Activated naive CD8-positive, alpha-beta T cell treated with anti-CD3 and anti-CD28 coated beads, Interleukin-2, amount 50 U/mL, for 24 hours (primary cell): ENCODE data around the gene CTTNBP2.

Source experiments
- ATAC-seq: fragments of 150-1000 bp; cut with Tn5 transposase; one replicate; pipeline ENCODE4 v1.10.0; 2021
- DNase-seq: peaks from one replicate; pipeline ENCODE4 v3.0.0; 2021
- H3K27ac Mint-ChIP-seq: one replicate; pipeline ENCODE4 v1.8.0; 2021; ENCODE audit warnings: mild to moderate bottlenecking, mixed read lengths
- H3K27me3 Mint-ChIP-seq: one replicate; pipeline ENCODE4 v1.8.0; 2021; ENCODE audit warnings: mixed read lengths
- H3K36me3 Mint-ChIP-seq: one replicate; pipeline ENCODE4 v1.8.0; 2021; ENCODE audit warnings: low read depth, mixed read lengths
- H3K4me1 Mint-ChIP-seq: one replicate; pipeline ENCODE4 v1.8.0; 2021; ENCODE audit warnings: mixed read lengths
- H3K4me3 Mint-ChIP-seq: one replicate; pipeline ENCODE4 v1.8.0; 2021; ENCODE audit warnings: mild to moderate bottlenecking, moderate library complexity, mixed read lengths
- H3K9me3 Mint-ChIP-seq: one replicate; pipeline ENCODE4 v1.8.0; 2021; ENCODE audit warnings: mixed read lengths

Gene CTTNBP2

DNA sequence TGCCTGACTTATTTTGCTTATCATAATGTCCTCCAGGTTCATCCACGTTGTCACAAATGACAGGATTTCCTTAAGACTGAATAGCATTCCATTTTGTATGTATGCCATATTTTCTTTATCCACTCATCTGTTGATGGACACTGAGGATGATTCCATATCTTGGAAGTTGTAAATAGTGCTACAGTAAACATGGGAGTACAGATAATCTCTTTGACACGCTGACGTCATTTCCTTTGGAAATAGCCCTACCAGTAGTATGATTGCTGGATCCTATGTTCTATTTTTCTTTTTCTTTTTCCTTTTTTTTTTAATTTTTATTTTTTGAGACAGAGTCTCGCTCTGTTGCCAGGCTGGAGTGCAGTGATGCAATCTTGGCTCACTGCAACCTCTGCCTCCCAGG lies 167.6 kb downstream of the CTTNBP2 start:
- no peak overlapping the region for H3K4me3 Mint-ChIP-seq
- H3K36me3 Mint-ChIP-seq, result no peaks in the 10 kb centered on the region
- ATAC-seq (no peak), DNase-seq (no peak)
- H3K4me1 Mint-ChIP-seq, result no peaks in the 10 kb centered on the region
- H3K27ac Mint-ChIP-seq, result no peak overlapping the region
- peaks cover 4% of the 10 kb centered on the region for H3K9me3 Mint-ChIP-seq
- H3K27me3 Mint-ChIP-seq, result peaks cover 2% of the 10 kb centered on the region

DNA sequence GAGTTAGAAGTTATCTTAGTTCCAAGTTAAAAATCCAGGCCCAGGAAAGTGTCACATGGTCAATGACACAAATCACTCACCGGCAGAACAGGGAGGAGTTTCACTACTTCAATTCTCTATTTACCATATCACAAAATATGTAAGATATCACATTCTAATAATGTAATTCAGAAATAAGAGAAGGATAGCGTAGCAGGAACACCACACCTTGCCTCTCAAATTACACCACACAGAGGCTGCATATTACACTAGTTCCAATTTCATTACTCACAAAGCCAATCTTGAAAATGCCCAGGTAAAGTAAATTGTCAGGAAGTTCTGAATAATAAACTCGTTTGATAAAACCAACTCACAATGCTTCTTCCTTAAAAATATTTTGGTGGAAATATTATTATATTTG lies 169.2 kb downstream of the CTTNBP2 start:
- Mint-ChIP-seq H3K4me3 (no peak overlapping the region), H3K9me3 (peaks cover 4% of the 10 kb centered on the region), H3K36me3 (no peaks in the 10 kb centered on the region), H3K4me1 (no peaks in the 10 kb centered on the region), H3K27ac (no peak overlapping the region), H3K27me3 (peaks cover 2% of the 10 kb centered on the region)
- DNase-seq (no peak), ATAC-seq (no peak)

DNA sequence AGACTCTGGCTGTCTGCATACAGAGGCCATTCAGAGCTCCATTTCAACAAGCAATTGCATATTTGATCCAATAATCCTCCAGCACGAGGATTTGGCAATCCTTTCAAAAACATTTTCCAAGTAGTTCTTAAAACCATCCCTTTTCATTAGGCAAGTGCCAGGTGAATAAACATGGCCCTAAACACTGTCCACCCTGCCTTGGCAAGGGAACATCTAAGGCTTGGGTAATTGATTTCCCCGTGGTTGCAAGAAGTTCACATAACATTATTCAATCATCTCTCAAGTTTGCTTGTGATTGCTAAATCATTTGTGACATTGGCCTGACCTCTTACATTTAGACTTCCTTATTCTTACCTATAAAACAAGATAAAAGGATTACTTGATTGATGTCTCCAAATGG lies 175.2 kb downstream of the CTTNBP2 start:
- H3K27ac Mint-ChIP-seq, result no peak overlapping the region

DNA sequence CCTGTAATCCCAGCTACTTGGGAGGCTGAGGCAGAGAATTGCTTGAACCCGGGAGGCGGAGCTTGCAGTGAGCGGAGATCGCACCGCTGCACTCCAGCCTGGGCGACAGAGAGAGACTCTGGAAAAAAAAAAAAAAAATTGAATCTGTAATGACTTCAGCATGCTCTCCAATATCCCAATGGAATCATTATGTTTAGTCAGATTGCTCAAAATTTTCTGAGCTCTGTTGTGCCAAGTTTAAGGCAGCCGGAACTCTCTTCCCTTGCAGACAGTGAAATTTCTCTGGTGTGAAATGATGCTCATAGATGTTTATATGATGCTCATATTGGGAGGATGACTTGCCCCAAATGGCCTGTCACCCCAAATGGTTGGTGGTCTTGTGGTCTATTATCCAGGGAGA lies 180.9 kb downstream of the CTTNBP2 start:
- no peaks in the 10 kb centered on the region for H3K36me3 Mint-ChIP-seq
- no peak for DNase-seq
- H3K27me3 Mint-ChIP-seq, result peaks cover 1% of the 10 kb centered on the region
- H3K4me1 Mint-ChIP-seq, result no peaks in the 10 kb centered on the region
- H3K4me3 Mint-ChIP-seq, result no peak overlapping the region
- no peak for ATAC-seq
- H3K9me3 Mint-ChIP-seq, result peaks cover 5% of the 10 kb centered on the region
- H3K27ac Mint-ChIP-seq, result no peak overlapping the region

More for the DNA sequence above, 175.2 kb downstream of the CTTNBP2 start:
- no peak for DNase-seq
- Mint-ChIP-seq H3K9me3 (peaks cover 5% of the 10 kb centered on the region), H3K4me1 (no peaks in the 10 kb centered on the region), H3K27me3 (peaks cover 2% of the 10 kb centered on the region), H3K36me3 (no peaks in the 10 kb centered on the region), H3K4me3 (no peak overlapping the region)
- ATAC-seq, result no peak

DNA sequence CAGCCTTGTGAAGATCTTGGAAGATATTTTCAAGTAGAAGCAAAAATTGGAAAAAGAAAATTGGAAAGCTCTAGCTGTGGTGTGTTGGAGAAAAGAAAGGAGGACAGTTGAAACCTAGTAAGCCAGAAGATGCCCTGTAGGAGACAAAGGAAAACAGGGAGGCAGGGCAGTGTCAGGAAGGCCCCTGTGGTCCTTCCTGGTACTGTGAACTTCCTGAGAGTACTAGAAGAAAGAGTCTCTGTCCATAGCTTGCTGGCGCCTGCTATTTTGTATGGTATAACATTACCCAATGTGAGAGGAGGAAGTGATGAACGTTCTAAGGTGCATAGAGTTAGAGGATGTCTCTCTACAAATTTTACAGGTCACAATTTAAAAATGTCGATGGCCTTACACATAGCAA lies 183.1 kb downstream of the CTTNBP2 start:
- Mint-ChIP-seq H3K4me1 (no peaks in the 10 kb centered on the region), H3K27me3 (peaks cover 1% of the 10 kb centered on the region), H3K36me3 (no peaks in the 10 kb centered on the region), H3K9me3 (peaks cover 5% of the 10 kb centered on the region), H3K27ac (no peak overlapping the region), H3K4me3 (no peak overlapping the region)
- no peak for ATAC-seq
- no peak for DNase-seq

DNA sequence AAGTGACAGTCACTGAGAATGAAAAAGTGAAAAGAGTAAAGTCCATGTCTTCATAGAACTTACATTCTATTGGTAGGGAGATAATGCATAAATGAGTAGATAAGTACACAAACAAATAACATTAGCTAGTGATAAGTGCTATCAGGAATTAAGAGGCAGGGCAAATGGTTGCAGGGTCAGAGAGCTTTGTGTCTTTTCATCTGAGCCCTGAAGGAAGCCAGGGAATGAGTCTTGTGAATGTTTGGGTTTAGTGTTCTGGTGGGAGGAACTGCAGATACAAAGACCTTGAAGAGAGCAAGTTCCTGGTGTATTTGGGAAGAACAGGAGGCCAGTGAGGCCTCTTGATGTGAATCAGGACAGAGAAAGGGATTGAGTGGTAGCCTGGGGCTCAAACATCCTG lies 183.8 kb downstream of the CTTNBP2 start:
- H3K9me3 Mint-ChIP-seq, result peaks cover 5% of the 10 kb centered on the region
- no peaks in the 10 kb centered on the region for H3K4me1 Mint-ChIP-seq
- H3K36me3 Mint-ChIP-seq, result no peaks in the 10 kb centered on the region
- no peak overlapping the region for H3K27ac Mint-ChIP-seq
- no peak overlapping the region for H3K4me3 Mint-ChIP-seq
- ATAC-seq, result no peak
- DNase-seq, result no peak
- peaks cover 1% of the 10 kb centered on the region for H3K27me3 Mint-ChIP-seq

DNA sequence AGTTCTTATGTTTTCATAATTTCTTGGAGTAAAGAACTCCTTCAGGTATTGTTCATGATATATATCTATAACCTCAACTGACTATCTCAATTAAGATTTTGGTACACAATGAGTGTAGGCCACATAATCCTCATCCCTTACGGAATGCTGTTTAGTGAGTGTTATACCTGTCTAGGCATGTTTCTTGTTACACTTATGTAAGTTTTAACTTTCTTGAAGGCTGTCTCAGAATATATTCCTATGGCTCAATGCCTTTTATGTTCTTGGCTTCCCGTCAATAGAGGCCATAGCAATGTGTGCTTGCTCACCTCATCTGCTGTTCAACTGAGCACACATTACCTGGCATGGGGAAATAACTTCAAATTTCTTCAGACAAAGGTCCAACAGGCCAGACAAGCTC lies 185.1 kb downstream of the CTTNBP2 start:
- Mint-ChIP-seq H3K36me3 (no peaks in the 10 kb centered on the region), H3K27ac (no peak overlapping the region), H3K9me3 (no peaks in the 10 kb centered on the region), H3K4me3 (no peak overlapping the region), H3K27me3 (peaks cover 1% of the 10 kb centered on the region), H3K4me1 (no peaks in the 10 kb centered on the region)
- DNase-seq (no peak), ATAC-seq (no peak)

DNA sequence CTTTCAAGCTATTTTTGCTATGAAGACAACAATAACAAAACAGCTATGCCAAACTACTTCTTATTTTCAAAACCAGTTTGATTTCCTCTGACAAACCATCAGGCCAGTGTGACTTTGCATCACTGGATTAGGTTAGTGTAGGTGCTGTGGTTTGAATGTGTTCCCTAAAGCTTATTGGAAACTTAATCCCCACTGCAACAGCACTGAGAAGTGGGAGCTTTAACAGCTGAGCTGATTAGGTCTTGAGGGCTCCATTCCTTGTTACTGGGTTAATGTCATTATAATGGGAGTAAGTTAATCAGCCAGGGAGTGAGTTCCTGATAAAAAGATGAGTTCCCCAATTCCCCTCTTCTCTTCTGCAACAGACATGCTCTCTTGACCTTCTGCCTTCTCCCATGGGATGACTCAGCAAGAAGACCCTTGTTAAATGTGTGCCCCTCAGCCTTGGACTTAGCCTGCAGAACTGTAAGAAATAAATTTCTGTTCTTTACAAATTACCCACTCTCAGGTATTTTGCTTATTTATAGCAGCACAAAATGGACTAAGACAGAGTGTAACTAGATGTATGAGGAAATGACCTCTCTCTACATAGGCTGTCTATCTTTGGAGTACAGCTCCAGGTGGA lies 186.8 kb downstream of the CTTNBP2 start:
- Mint-ChIP-seq H3K4me1 (no peaks in the 10 kb centered on the region), H3K27me3 (peaks cover 1% of the 10 kb centered on the region), H3K4me3 (no peak overlapping the region), H3K36me3 (no peaks in the 10 kb centered on the region), H3K9me3 (no peaks in the 10 kb centered on the region), H3K27ac (no peak overlapping the region)
- DNase-seq (no peak), ATAC-seq (no peak)

DNA sequence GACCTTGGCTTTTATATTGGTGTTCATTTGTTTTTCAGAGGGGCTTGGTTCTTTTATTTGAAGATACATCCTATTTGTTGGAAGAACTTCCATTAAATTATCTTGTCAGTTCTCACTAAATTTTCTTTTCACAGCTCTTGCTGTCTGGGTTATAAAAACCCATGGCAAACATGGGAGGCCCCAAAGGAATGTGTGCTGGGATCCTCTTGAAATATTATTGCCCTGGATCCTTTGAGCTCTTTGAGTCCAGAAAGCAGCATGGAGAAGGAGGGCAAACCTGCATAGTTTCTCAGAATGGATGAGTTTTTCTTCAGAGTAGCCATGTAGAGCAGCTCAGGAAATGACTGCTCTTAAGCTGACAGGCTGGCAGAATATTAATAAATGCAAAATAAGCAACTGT lies 187.4 kb downstream of the CTTNBP2 start:
- H3K4me3 Mint-ChIP-seq, result no peak overlapping the region
- ATAC-seq, result no peak
- H3K36me3 Mint-ChIP-seq, result no peaks in the 10 kb centered on the region
- DNase-seq, result no peak
- H3K4me1 Mint-ChIP-seq, result no peaks in the 10 kb centered on the region
- H3K27ac Mint-ChIP-seq, result no peak overlapping the region
- H3K27me3 Mint-ChIP-seq, result peaks cover 1% of the 10 kb centered on the region
- no peaks in the 10 kb centered on the region for H3K9me3 Mint-ChIP-seq

DNA sequence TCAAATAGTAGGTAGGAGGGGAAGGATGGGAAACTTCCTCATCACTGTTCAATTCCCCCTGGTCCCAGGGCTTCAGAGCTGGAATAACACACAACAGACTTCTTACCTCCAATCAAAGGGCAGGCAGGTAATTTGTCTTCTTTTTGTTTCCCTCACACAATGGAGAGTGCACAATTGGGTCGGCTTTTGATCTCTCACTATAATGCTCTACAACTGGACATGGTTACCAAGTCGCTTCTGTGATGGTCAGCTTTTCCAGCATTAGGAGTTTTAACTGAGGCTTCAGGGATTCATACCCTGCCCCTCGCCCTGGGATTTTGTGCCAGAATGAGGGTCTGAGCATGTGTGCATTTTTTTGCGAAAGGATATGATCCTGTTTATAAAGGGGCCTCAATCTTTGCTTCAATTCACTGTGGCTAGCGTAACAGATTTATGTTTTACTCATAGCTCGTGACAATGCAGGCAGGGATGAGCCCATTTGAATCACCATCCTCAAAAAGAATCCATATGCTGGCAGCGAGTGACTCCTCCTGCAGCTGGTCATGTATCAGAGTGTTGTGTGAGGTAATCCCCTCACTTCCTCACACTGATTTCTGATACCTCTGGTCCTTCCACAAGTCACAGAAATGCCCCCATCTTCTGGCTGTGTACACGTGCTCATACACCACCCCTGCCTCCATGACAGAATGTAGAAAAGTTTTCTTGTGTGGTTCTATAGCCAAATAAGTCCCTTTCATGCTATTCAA lies 189.6 kb downstream of the CTTNBP2 start:
- DNase-seq (no peak), ATAC-seq (no peak)
- no peak overlapping the region for H3K27ac Mint-ChIP-seq
- no peaks in the 10 kb centered on the region for H3K27me3 Mint-ChIP-seq
- no peaks in the 10 kb centered on the region for H3K36me3 Mint-ChIP-seq
- no peak overlapping the region for H3K4me3 Mint-ChIP-seq
- H3K9me3 Mint-ChIP-seq, result no peaks in the 10 kb centered on the region
- H3K4me1 Mint-ChIP-seq, result no peaks in the 10 kb centered on the region

DNA sequence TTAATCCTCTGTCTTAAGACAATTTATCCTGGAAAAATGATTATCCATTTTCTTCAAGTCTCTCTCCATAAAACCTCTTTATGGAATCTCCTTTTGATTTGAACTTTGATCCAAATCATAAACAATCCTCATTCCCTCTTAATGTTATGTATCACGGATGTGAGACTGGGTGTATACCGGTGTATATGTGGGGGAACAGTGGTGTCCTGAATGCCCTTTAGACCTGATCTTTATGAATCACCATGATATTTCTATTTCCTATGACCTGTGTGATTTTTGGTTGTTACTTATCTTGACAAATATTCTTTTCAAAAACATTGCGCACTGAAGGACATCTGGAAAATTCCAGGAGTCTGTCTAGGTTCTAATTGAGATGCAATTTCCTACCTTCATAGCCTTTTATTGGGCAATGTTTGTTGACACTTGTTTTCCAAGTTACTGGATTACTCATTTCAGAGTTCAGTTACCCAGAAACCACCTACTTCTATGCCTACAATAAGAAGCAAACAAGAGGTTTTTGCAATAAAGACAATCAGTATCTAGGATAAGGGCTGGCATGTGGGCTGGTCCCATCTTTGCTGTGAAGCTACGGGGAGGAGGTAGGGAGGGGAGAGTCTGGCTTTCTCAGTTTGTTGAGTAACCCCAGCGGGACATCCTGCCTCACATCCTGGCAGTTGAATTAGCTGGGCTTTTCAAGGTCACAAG lies 190.4 kb downstream of the CTTNBP2 start:
- no peaks in the 10 kb centered on the region for H3K4me1 Mint-ChIP-seq
- no peak overlapping the region for H3K4me3 Mint-ChIP-seq
- H3K36me3 Mint-ChIP-seq, result no peaks in the 10 kb centered on the region
- H3K27ac Mint-ChIP-seq, result no peak overlapping the region
- ATAC-seq (no peak), DNase-seq (no peak)
- H3K9me3 Mint-ChIP-seq, result no peaks in the 10 kb centered on the region
- no peaks in the 10 kb centered on the region for H3K27me3 Mint-ChIP-seq

DNA sequence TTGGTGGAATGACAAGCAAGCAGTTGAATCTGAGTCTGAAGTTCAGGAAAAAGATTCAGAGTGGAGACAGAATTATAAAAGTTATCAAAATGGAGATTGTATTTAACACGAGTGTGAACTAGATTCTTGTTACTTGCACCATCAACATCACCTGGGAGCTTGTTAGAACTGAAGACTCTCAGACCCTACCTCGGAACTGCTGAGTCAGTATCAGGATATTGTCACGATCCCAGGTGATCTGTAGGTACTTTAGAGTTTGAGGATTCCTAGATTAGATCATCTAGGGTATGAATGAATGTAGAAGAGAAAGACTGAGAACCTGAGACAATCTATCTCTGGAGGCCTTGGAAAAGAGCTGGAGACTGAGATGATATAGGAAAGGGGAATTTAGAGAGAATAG lies 194.1 kb downstream of the CTTNBP2 start:
- DNase-seq (no peak), ATAC-seq (no peak)
- Mint-ChIP-seq H3K4me3 (no peak overlapping the region), H3K27ac (no peak overlapping the region), H3K4me1 (no peaks in the 10 kb centered on the region), H3K9me3 (no peaks in the 10 kb centered on the region), H3K27me3 (no peaks in the 10 kb centered on the region), H3K36me3 (no peaks in the 10 kb centered on the region)

DNA sequence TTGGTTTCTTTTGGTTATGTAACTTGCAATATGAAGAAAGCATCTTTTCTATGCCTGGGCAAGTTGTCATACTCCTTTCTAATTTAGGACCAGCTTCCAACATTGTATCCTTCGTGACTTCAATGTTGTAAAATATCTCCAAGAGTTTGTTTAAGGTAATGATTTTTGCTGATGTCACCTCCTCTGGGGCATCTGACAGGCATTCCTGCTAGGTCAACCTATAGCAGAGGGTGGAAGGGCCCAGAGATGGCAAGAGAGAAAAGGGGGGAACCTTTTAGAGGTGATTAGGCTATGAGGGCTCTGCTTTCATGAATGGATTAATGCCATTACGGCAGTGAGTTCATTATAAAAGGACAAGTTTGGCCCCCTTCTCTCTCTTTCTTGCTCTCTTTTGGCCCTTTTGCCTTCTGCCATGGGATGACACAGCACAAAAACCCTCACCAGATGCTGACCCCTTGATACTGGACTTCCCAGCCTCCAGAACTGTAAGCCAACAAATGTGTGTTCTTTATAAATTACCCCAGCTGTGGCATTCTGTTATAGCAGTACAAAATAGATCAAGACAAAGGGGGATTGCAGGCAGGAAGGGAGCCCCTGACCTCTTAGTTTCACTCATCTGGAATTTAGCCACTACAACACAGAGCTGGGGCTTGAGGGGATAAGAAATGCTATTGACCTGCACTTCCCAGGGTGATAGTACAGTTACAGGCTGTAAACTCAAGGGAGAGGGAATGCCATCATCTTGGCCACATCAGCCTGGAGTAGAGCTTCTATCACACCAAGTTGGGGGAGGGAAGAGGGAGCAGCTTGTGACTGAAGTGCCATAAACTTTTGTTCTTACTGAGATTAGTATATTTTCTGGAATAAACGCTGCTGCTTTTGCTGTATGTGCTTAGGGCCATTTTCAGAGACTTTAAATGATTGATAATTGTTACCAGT lies 197.5 kb downstream of the CTTNBP2 start:
- H3K27me3 Mint-ChIP-seq, result peaks cover 2% of the 10 kb centered on the region
- H3K4me1 Mint-ChIP-seq, result no peaks in the 10 kb centered on the region
- no peak for ATAC-seq
- no peak overlapping the region for H3K27ac Mint-ChIP-seq
- H3K36me3 Mint-ChIP-seq, result no peaks in the 10 kb centered on the region
- DNase-seq, result no peak
- no peak overlapping the region for H3K4me3 Mint-ChIP-seq
- H3K9me3 Mint-ChIP-seq, result no peaks in the 10 kb centered on the region

DNA sequence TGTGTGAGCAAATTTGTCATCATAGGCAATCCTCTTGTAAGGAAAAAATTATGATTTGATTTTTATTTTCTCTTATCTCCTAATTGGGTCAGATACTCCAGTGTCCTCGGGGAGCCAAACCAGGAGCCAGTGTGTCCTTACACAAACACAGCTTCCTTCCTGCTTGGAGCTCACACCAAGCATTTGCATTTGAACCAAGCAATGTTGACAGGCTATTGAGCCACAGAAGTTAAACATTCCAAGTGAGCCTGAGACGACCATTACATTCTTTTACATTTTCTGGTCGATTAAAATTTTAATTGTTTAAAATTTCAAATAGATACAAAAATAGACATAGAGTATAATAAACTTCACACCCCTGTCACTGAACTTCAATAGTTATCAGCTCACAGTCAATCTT lies 198.6 kb downstream of the CTTNBP2 start:
- ATAC-seq (no peak), DNase-seq (no peak)
- no peaks in the 10 kb centered on the region for H3K4me1 Mint-ChIP-seq
- no peaks in the 10 kb centered on the region for H3K36me3 Mint-ChIP-seq
- H3K4me3 Mint-ChIP-seq, result no peak overlapping the region
- peaks cover 2% of the 10 kb centered on the region for H3K27me3 Mint-ChIP-seq
- H3K9me3 Mint-ChIP-seq, result no peaks in the 10 kb centered on the region
- H3K27ac Mint-ChIP-seq, result no peak overlapping the region
